DOHH2 (cell line): ENCODE results near the gene CDC37L1.
A peak's percentile ranks its signal among the peaks of the same experiment; 100 is the strongest.

ENCODE experiments used
- H3F3A ChIP-seq: fragments of 200-600 bp; sonication (generic), shearing (Covaris generic); 2 replicates; pipeline ENCODE4 v1.6.0; 2016; ENCODE audit warnings: antibody characterized with exemption, mild to moderate bottlenecking; ENCODE audit not compliant: control insufficient read depth, insufficient read depth
- H3K27ac ChIP-seq: fragments of 200-600 bp; sonication (generic); 2 replicates; pipeline ENCODE4 v1.5.1; 2014; ENCODE audit warnings: low read depth, mild to moderate bottlenecking, low read length, moderate library complexity
- H3K27me3 ChIP-seq: fragments of 200-600 bp; sonication (generic); 2 replicates; pipeline ENCODE4 v1.6.1; 2014; ENCODE audit warnings: mild to moderate bottlenecking, low read length, mixed read lengths; ENCODE audit not compliant: control insufficient read depth
- H3K36me3 ChIP-seq: fragments of 200-600 bp; sonication (generic); 2 replicates; pipeline ENCODE4 v1.6.1; 2014; ENCODE audit warnings: mild to moderate bottlenecking, low read length, moderate library complexity, mixed read lengths; ENCODE audit not compliant: control insufficient read depth
- H3K4me1 ChIP-seq: fragments of 200-600 bp; sonication (generic); 2 replicates; pipeline ENCODE4 v1.6.1; 2014; ENCODE audit warnings: mild to moderate bottlenecking, low read length, mixed read lengths; ENCODE audit not compliant: control insufficient read depth
- H3K4me2 ChIP-seq: fragments of 200-600 bp; sonication (generic); 2 replicates; pipeline ENCODE4 v1.6.0; 2014; ENCODE audit warnings: mild to moderate bottlenecking, low read length, moderate library complexity
- H3K4me3 ChIP-seq: fragments of 200-600 bp; sonication (generic); 2 replicates; pipeline ENCODE4 v1.5.1; 2014; ENCODE audit warnings: mild to moderate bottlenecking, low read length, mixed read lengths
- H3K79me2 ChIP-seq: fragments of 200-600 bp; sonication (generic); 2 replicates; pipeline ENCODE4 v1.6.1; 2014; ENCODE audit warnings: mild to moderate bottlenecking, low read length, mixed read lengths; ENCODE audit not compliant: control insufficient read depth
- H3K9me2 ChIP-seq: fragments of 200-600 bp; sonication (generic); replicated peaks from 2 replicates; pipeline ENCODE4 v1.6.1; 2014; ENCODE audit warnings: mild to moderate bottlenecking, low read length, mixed read lengths; ENCODE audit not compliant: control insufficient read depth
- H3K9me3 ChIP-seq: fragments of 200-600 bp; sonication (generic); 2 replicates; pipeline ENCODE4 v1.6.1; 2014; ENCODE audit warnings: antibody characterized with exemption, low read length, mixed read lengths; ENCODE audit not compliant: control insufficient read depth, insufficient read depth
- H4K20me1 ChIP-seq: fragments of 200-600 bp; sonication (generic); 2 replicates; pipeline ENCODE4 v1.6.0; 2014; ENCODE audit warnings: low read depth, mild to moderate bottlenecking, antibody characterized with exemption, low read length, moderate library complexity; ENCODE audit not compliant: control insufficient read depth, insufficient read depth
- EZH2phosphoT487 ChIP-seq: fragments of 200-600 bp; sonication (generic); IDR thresholded peaks from 2 replicates; pipeline ENCODE4 v1.6.1; 2017; ENCODE audit warnings: borderline replicate concordance, mild to moderate bottlenecking, antibody characterized with exemption, low read length, moderate library complexity, mixed read lengths
- TF ChIP-seq, protein P1 (sequence below): fragments of 200-600 bp; sonication (generic); IDR thresholded peaks from one replicate; pipeline ENCODE4 v1.5.1; 2014; ENCODE audit warnings: antibody characterized with exemption, mild to moderate bottlenecking, low read depth, low read length; ENCODE audit not compliant: poor library complexity, severe bottlenecking

Gene CDC37L1

DNA sequence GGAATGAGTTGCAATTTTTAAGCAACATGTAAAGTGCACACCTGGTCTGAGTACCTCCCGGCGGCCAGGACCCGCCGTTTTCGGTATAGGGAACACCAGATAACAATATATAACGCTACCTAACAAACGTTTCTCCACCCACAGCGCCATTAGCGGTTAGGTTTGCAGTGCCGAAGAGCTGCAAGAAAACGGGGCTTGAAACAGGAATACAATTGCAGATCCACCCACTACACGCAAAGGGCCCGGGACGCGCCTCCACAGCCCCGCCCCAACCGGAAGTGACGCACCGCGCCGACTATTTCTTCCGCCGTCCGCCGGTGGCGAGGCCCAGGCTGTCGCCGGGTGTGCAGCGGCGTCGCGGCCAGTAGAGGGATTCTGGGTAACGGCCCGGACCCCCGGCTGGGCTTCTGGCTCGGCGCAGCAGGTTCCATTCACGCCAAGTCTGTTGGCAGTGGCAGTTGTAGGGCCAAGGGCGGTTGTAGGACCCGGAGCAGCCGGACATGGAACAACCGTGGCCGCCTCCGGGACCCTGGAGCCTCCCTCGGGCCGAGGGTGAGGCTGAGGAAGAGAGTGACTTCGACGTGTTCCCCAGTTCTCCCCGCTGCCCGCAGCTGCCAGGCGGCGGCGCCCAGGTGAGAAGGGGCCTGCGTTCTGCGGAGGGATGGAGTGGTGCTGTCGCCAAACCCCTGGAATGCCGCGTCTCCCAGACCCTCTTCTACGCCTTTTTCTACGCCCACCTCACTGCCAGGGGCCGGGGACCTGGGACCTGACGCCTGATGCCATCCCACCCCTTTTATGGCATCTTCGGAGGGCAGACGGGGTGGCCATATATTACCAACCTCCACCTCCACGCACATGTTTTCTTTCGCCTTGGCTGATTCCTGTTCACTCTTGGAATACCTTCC, at the start of gene CDC37L1:
Gene CDC37L1, plus strand, starts transcription at position 302 of the 905 bp plus-strand sequence. Its CDS starts 199 bp downstream, at position 501.
- H3K79me2 ChIP-seq = peaks cover 40% of the 10 kb centered on the region
- 0 out of 2 replicates have a peak, but pooled peaks cover 3% of the 10 kb centered on the region for H4K20me1 ChIP-seq
- peak within 1 kb of the TSS; percentile 96 for H3K4me3 ChIP-seq
- H3F3A ChIP-seq = no peaks in the 10 kb centered on the region
- peaks cover 19% of the 10 kb centered on the region for H3K4me1 ChIP-seq
- no peaks in the 10 kb centered on the region for H3K9me3 ChIP-seq
- H3K27me3 ChIP-seq = no peaks in the 10 kb centered on the region
- TF ChIP-seq EZH2phosphoT487 = no peak
- TF ChIP-seq, protein P1, sequence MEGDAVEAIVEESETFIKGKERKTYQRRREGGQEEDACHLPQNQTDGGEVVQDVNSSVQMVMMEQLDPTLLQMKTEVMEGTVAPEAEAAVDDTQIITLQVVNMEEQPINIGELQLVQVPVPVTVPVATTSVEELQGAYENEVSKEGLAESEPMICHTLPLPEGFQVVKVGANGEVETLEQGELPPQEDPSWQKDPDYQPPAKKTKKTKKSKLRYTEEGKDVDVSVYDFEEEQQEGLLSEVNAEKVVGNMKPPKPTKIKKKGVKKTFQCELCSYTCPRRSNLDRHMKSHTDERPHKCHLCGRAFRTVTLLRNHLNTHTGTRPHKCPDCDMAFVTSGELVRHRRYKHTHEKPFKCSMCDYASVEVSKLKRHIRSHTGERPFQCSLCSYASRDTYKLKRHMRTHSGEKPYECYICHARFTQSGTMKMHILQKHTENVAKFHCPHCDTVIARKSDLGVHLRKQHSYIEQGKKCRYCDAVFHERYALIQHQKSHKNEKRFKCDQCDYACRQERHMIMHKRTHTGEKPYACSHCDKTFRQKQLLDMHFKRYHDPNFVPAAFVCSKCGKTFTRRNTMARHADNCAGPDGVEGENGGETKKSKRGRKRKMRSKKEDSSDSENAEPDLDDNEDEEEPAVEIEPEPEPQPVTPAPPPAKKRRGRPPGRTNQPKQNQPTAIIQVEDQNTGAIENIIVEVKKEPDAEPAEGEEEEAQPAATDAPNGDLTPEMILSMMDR = peak; percentile 59
- peak within 1 kb of the TSS; percentile 76 for H3K27ac ChIP-seq
- peaks cover 10% of the 10 kb centered on the region for H3K36me3 ChIP-seq
- H3K4me2 ChIP-seq = peak within 1 kb of the TSS; percentile 72
- H3K9me2 ChIP-seq = no peaks in the 10 kb centered on the region

DNA sequence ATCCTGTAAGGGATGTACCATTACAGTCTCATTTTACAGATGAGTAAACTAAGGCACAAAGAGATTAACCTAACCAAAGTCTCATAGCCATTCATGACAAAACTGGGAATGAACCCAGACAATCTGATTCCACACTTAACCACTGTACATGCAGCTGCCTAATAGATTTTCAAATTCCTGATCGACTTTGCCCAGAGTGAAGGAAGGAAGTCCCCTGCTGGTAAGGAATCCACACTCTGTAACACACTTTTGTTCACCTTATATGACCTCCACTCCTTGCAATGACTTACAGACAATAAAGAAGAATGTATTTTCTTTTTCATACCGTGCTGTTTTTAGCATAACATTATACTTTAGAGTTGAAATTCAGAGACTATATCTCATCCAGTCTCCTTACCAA, 48.5 kb upstream of the CDC37L1 start:
- TF ChIP-seq EZH2phosphoT487 = no peak
- TF ChIP-seq, protein P1 = no peak
- no peak overlapping the region for H3K27ac ChIP-seq
- no peaks in the 10 kb centered on the region for H3K9me3 ChIP-seq
- H4K20me1 ChIP-seq = no peaks in the 10 kb centered on the region
- H3K27me3 ChIP-seq = peaks cover 11% of the 10 kb centered on the region
- no peak overlapping the region for H3K4me2 ChIP-seq
- no peaks in the 10 kb centered on the region for H3K36me3 ChIP-seq
- H3K4me1 ChIP-seq = no peaks in the 10 kb centered on the region
- no peaks in the 10 kb centered on the region for H3K79me2 ChIP-seq
- H3F3A ChIP-seq = no peaks in the 10 kb centered on the region
- H3K4me3 ChIP-seq = no peak overlapping the region
- H3K9me2 ChIP-seq = no peaks in the 10 kb centered on the region

DNA sequence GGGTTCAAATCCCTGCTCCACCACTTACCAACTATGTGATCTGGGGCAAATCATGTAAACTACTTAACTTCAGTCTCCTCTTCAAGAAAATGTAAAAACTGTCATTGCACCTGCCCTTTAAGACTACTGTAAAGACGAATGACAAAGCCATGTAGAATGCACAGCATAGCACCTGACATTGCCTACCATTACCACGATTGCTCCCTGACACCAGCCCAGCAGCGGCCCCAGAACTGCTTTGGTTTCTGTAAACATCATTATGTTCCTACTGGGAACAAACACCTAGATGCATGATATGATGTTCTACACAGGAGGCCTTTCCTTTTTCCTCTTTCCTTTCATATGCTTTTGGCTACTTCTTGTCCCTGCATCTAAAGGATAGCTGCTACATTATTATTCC, 40.4 kb upstream of the CDC37L1 start:
- Histone ChIP-seq H3K4me1 (no peaks in the 10 kb centered on the region), H3K27ac (no peak overlapping the region), H3K79me2 (no peaks in the 10 kb centered on the region), H3F3A (no peaks in the 10 kb centered on the region), H3K27me3 (peaks cover 2% of the 10 kb centered on the region; the same call in 1 of the 2 replicates), H3K36me3 (no peaks in the 10 kb centered on the region), H3K9me3 (no peaks in the 10 kb centered on the region), H3K4me2 (no peak overlapping the region), H3K4me3 (no peak overlapping the region), H3K9me2 (no peaks in the 10 kb centered on the region), H4K20me1 (no peaks in the 10 kb centered on the region)
- no peak for TF ChIP-seq EZH2phosphoT487
- TF ChIP-seq, protein P1 = no peak
